Activated T-helper 1 cell treated with anti-CD3 and anti-CD28 coated beads, Interleukin-12 subunit alpha, Interleukin-12 subunit beta, Interleukin-2, Interleukin-4 antibody, amounts not matched to agents 30 ng/mL and 10 ng/mL and 1 ng/mL, durations not matched to agents 14 hours and 24 hours and 36 hours (primary cell): ENCODE measurements around the gene ASF1B. TPM values are rescaled to one million over a fixed set of nuclear protein-coding genes. Genes with fewer than 3 reads are reported as not detected.

Source experiments
- DNase-seq: peaks from one replicate; pipeline ENCODE4 v3.0.0; 2021; ENCODE audit warnings: low spot score
- H3K27ac Mint-ChIP-seq: one replicate; pipeline ENCODE4 v1.8.0; 2021; ENCODE audit warnings: mild to moderate bottlenecking, mixed read lengths
- H3K27me3 Mint-ChIP-seq: one replicate; pipeline ENCODE4 v1.8.0; 2022; ENCODE audit warnings: mild to moderate bottlenecking, moderate library complexity, mixed read lengths; ENCODE audit not compliant: insufficient read depth
- H3K36me3 Mint-ChIP-seq: one replicate; pipeline ENCODE4 v1.8.0; 2021; ENCODE audit warnings: low read depth, mixed read lengths
- H3K4me1 Mint-ChIP-seq: one replicate; pipeline ENCODE4 v1.8.0; 2021; ENCODE audit warnings: low read depth, mixed read lengths
- H3K4me3 Mint-ChIP-seq: one replicate; pipeline ENCODE4 v1.8.0; 2021; ENCODE audit warnings: mild to moderate bottlenecking, moderate library complexity, mixed read lengths
- H3K9me3 Mint-ChIP-seq: one replicate; pipeline ENCODE4 v1.8.0; 2021; ENCODE audit warnings: mixed read lengths
- intact Hi-C: fragments of 100-400 bp; cut with micrococcal nuclease; formaldehyde crosslinking; loops from one replicate; pipeline ENCODE4 v1.15.1; 2024
- total RNA-seq: library from RNA; stranded (reverse); gene quantifications from 2 replicates; pipeline ENCODE4 v1.2.3, GENCODE V29; 2022

The ASF1B gene
- total RNA-seq, 1 donor from 2014 or later, result 76.3 TPM

- Mint-ChIP-seq H3K27ac (peak overlapping the region; percentile 100), H3K4me3 (peak overlapping the region; percentile 99), H3K27me3 (no peaks in the 10 kb centered on the region), H3K4me1 (peaks cover 16% of the 10 kb centered on the region), H3K36me3 (peaks cover 39% of the 10 kb centered on the region), H3K9me3 (peaks cover 7% of the 10 kb centered on the region)
- DNase-seq, result no peak
- intact Hi-C loops, result loop anchor here (1.0 to 2.0 kb wide), 4 partner anchors 11 to 45 kb away; partner anchors contain the start of gene PRKACA
Measured at GRCh38 chr19:14091813-14092462, 44.5 kb downstream of the ASF1B start.

- Mint-ChIP-seq H3K9me3 (peaks cover 7% of the 10 kb centered on the region), H3K4me1 (peaks cover 16% of the 10 kb centered on the region), H3K36me3 (peaks cover 35% of the 10 kb centered on the region)
Measured at GRCh38 chr19:14091081-14091812, 45.1 kb downstream of the ASF1B start.

DNA sequence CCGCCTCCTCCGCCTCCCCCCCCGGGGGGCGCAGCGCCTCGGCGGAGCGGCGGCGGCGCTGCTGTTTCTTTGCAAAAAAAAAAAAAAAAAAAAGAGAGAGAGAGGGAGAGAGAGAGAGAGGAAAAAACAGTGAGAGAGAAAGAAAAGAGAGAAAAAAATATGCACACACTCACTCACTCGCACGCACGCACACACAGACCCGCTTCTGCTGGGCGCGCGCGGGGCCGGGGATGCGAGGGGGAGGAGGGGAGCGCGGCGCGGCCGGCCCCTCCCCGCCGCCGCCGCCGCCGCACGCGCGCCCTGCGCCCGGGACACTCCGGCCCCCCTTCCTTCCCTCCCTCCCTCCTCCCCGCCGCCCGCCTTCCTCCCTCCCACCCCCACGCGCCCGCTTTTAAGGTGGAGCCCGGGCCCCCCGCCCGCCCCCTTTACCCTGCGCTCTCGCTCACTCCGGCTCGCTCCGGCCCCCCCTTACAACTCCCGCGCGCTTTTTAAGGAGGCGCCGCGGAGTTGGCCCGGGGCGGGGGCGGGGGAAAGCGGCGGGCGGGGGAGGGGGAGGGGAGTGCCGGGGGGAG, 45.8 kb downstream of the ASF1B start, which contains the start of gene SAMD1:
SAMD1 (minus strand) TSS at position 243 of the 572 bp plus-strand sequence.
- H3K36me3 Mint-ChIP-seq, result peaks cover 35% of the 10 kb centered on the region
- intact Hi-C loops, result loop anchor here (1.0 to 2.0 kb wide), 4 partner anchors 9 to 47 kb away; partner anchors contain the start of gene PRKACA

More at GRCh38 chr19:14091081-14091812, 45.1 kb downstream of the ASF1B start:
- intact Hi-C loops, result loop anchor here (1.0 to 2.0 kb wide), 4 partner anchors 10 to 46 kb away; partner anchors contain the start of gene PRKACA
- Mint-ChIP-seq H3K27ac (peak overlapping the region; percentile 100), H3K27me3 (no peaks in the 10 kb centered on the region), H3K4me3 (peak overlapping the region; percentile 99)
- peak; percentile 74 for DNase-seq

DNA sequence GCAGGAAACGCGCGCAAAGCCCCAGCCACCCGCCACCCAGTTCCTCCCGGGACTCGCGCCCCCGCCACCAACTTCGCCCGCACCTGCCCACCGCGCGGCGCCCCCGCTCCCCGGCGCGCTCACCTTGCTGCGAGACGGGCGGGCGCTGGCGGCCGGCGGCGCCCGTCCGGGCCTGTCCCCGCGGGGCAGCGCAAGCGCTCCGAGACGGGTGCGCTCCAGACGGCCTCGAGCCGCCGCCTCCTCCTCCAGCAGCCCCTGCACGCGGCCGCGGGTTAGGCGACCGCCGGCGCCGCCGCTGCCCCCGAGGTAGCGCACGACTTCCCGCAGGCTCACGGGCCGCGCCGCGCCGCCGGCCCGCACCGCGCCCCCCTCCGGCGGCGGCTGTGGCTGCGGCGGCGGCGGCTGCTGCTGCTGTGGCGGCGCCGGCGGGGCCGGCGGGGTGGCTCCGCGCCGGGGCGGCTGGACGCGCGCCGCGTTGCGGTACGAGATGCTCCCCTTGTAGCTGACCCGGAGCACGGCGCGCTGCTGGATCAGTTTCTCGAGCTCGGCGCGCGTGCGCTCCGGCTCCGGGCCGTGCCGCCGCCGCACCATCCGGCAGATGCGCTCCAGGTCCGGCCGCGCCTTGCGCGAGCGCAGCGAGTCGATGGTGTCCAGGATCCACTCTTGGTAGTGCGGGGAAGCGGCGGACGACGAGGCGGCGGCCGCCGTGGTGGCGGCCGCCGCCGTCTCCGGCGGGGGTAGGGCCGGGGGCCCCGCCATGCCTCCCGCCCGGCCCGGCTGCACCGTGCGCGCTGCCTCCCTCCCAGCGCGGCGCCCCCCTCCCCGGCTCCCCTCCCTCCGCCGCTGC, 46.5 kb downstream of the ASF1B start:
- H3K4me3 Mint-ChIP-seq, result peak overlapping the region; percentile 85
- H3K27ac Mint-ChIP-seq, result peak overlapping the region; percentile 87
- intact Hi-C loops, result loop anchor here (2.0 kb wide), 1 partner anchor 15 kb away; no protein-coding TSS in a partner anchor
- no peaks in the 10 kb centered on the region for H3K27me3 Mint-ChIP-seq
- peaks cover 7% of the 10 kb centered on the region for H3K9me3 Mint-ChIP-seq
- H3K36me3 Mint-ChIP-seq, result peaks cover 35% of the 10 kb centered on the region
- H3K4me1 Mint-ChIP-seq, result peaks cover 16% of the 10 kb centered on the region
- DNase-seq, result peak; percentile 20

More for the DNA sequence above, 45.8 kb downstream of the ASF1B start, which contains the start of gene SAMD1:
- Mint-ChIP-seq H3K9me3 (peaks cover 7% of the 10 kb centered on the region), H3K27me3 (no peaks in the 10 kb centered on the region), H3K27ac (peak within 1 kb of the TSS; percentile 100), H3K4me3 (peak within 1 kb of the TSS; percentile 99), H3K4me1 (peaks cover 16% of the 10 kb centered on the region)
- DNase-seq, result peak; percentile 62

- Mint-ChIP-seq H3K4me1 (peaks cover 16% of the 10 kb centered on the region), H3K27ac (peak overlapping the region; percentile 87), H3K4me3 (peak overlapping the region; percentile 85), H3K9me3 (peaks cover 7% of the 10 kb centered on the region), H3K36me3 (peaks cover 30% of the 10 kb centered on the region), H3K27me3 (no peaks in the 10 kb centered on the region)
- DNase-seq, result no peak
- intact Hi-C loops, result no loop called here
Measured at GRCh38 chr19:14089412-14089661, 47.1 kb downstream of the ASF1B start.

DNA sequence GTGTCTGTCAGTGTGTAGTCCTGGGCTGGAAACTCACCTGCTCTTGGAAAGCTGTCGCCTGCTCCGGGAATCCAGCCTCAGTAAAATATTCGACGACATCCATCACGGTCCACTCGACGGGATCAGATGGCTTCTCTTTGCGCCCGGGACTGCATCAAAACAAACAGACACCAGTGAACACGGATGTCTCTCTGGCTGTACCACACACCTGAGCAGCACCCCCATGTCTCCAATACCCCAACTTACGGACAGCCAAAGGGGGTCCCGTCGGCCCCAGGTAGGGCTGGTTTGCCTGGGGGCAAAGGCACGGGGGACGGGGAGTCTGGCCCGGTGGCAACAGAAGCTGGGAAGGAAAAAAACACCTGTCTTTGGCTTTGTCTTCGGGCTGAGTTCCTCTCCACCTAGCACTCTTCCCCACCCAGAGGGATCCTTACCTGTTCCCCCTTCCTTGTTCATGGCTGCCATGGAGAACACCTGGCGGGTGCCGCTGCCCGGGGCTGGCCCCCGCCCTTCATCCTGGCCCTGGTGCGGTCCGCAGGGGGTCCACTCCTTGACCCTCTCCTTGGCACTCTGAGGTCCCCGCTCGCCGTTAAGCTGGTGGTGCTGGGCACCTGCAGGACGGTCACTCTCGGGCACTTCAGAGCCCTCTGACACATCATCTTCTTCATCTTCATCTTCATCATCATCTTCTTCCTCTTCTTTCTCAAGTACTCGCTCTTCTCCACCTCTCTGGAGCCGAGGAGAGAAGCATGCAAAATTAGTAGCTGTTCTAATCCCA, 47.6 kb downstream of the ASF1B start:
- peak overlapping the region; percentile 87 for H3K27ac Mint-ChIP-seq
- H3K4me1 Mint-ChIP-seq, result peaks cover 16% of the 10 kb centered on the region
- intact Hi-C loops, result no loop called here
- peak overlapping the region; percentile 85 for H3K4me3 Mint-ChIP-seq
- H3K27me3 Mint-ChIP-seq, result no peaks in the 10 kb centered on the region
- peaks cover 7% of the 10 kb centered on the region for H3K9me3 Mint-ChIP-seq
- H3K36me3 Mint-ChIP-seq, result peaks cover 30% of the 10 kb centered on the region
- DNase-seq, result no peak

GRCh38 chr19:14086098-14086497, 50.3 kb downstream of the ASF1B start:
- no peaks in the 10 kb centered on the region for H3K9me3 Mint-ChIP-seq
- peaks cover 17% of the 10 kb centered on the region for H3K36me3 Mint-ChIP-seq
- intact Hi-C loops, result no loop called here
- H3K27ac Mint-ChIP-seq, result no peak overlapping the region
- no peaks in the 10 kb centered on the region for H3K27me3 Mint-ChIP-seq
- no peak overlapping the region for H3K4me3 Mint-ChIP-seq
- no peak for DNase-seq
- peaks cover 10% of the 10 kb centered on the region for H3K4me1 Mint-ChIP-seq

GRCh38 chr19:14085309-14085995, 50.9 kb downstream of the ASF1B start, which contains the start of gene C19orf67:
C19orf67 (minus strand) TSS chr19:14085783; CDS start chr19:14085627, 156 bp downstream.
- H3K4me3 Mint-ChIP-seq, result peak within 1 kb of the TSS; percentile 2
- H3K9me3 Mint-ChIP-seq, result no peaks in the 10 kb centered on the region
- intact Hi-C loops, result no loop called here
- DNase-seq, result no peak
- H3K36me3 Mint-ChIP-seq, result peaks cover 17% of the 10 kb centered on the region
- no peak within 1 kb of the TSS for H3K27ac Mint-ChIP-seq
- no peaks in the 10 kb centered on the region for H3K27me3 Mint-ChIP-seq
- H3K4me1 Mint-ChIP-seq, result peaks cover 13% of the 10 kb centered on the region

DNA sequence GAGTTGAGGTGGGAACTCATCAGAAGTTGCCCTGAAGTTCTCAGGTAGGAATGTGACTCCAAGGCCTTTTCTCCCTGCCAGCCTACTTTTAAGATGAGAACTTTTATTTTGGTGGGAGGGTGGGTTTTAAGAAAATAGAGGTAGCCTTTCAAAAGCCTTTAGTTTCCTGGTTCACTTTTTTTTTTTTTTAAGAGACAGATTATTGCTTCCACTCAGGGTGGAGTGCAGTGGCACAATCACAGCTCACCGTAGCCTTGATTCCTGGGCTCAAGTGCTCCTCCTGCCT, 53.8 kb downstream of the ASF1B start:
- peaks cover 1% of the 10 kb centered on the region for H3K36me3 Mint-ChIP-seq
- H3K4me3 Mint-ChIP-seq, result peak overlapping the region; percentile 96
- H3K27me3 Mint-ChIP-seq, result no peaks in the 10 kb centered on the region
- DNase-seq, result no peak
- intact Hi-C loops, result loop anchor here (5.0 kb wide), 1 partner anchor 310 kb away; the partner anchor contains the start of gene C19orf53
- no peaks in the 10 kb centered on the region for H3K9me3 Mint-ChIP-seq
- no peak overlapping the region for H3K27ac Mint-ChIP-seq
- peaks cover 8% of the 10 kb centered on the region for H3K4me1 Mint-ChIP-seq

GRCh38 chr19:14081797-14082674, 54.4 kb downstream of the ASF1B start:
- intact Hi-C loops, result loop anchor here (1.0 to 5.0 kb wide), 9 partner anchors 9 to 932 kb away; partner anchors contain the start of genes ASF1B, C19orf53, IER2 and PRKACA
- H3K27ac Mint-ChIP-seq, result peak overlapping the region; percentile 97
- H3K27me3 Mint-ChIP-seq, result no peaks in the 10 kb centered on the region
- peak overlapping the region; percentile 96 for H3K4me3 Mint-ChIP-seq
- H3K4me1 Mint-ChIP-seq, result peaks cover 8% of the 10 kb centered on the region
- DNase-seq, result peak; percentile 20
- H3K9me3 Mint-ChIP-seq, result no peaks in the 10 kb centered on the region
- H3K36me3 Mint-ChIP-seq, result no peaks in the 10 kb centered on the region
